Raji (cell line): ENCODE data around the gene TNFRSF6B.

Source experiments
- POLR2A ChIP-seq: IDR thresholded peaks from 2 replicates; pipeline ENCODE4 v1.6.1; 2011; ENCODE audit warnings: low read depth, low read length, control low read depth; ENCODE audit not compliant: insufficient read depth

Gene TNFRSF6B

GRCh38 chr20:63734946-63735858, 38.8 kb downstream of the TNFRSF6B start:
- TF ChIP-seq POLR2A, result no peak

- TF ChIP-seq POLR2A, result no peak; the same call in 1 of the 2 replicates
These were observed 39.6 kb downstream of the TNFRSF6B start, which contains the start of gene LIME1 for GRCh38 chr20:63735859-63736718. LIME1 (plus strand) TSS chr20:63736664; CDS start chr20:63737550, 886 bp downstream.

GRCh38 chr20:63736893-63737694, 40.6 kb downstream of the TNFRSF6B start:
- TF ChIP-seq POLR2A, result peak; percentile 6

GRCh38 chr20:63737695-63737944, 41.2 kb downstream of the TNFRSF6B start:
- no peak for TF ChIP-seq POLR2A

- TF ChIP-seq POLR2A, result peak; percentile 71
These were observed 41.7 kb downstream of the TNFRSF6B start for GRCh38 chr20:63737945-63738686.

- no peak for TF ChIP-seq POLR2A
These were observed 42.3 kb downstream of the TNFRSF6B start for GRCh38 chr20:63738687-63739129.

GRCh38 chr20:63739130-63740069, 42.9 kb downstream of the TNFRSF6B start, which contains the start of gene SLC2A4RG:
SLC2A4RG (plus strand) TSS chr20:63739776; CDS start chr20:63739913, 137 bp downstream.
- peak; percentile 21; the same call in 1 of the 2 replicates for TF ChIP-seq POLR2A

- TF ChIP-seq POLR2A, result no peak
These were observed 43.7 kb downstream of the TNFRSF6B start for GRCh38 chr20:63740070-63740626.

GRCh38 chr20:63740627-63741353, 44.3 kb downstream of the TNFRSF6B start:
- TF ChIP-seq POLR2A, result no peak

- no peak for TF ChIP-seq POLR2A
These were observed 44.9 kb downstream of the TNFRSF6B start for GRCh38 chr20:63741354-63741675.

- no peak for TF ChIP-seq POLR2A
These were observed 45.4 kb downstream of the TNFRSF6B start for GRCh38 chr20:63741676-63742380.
